CD8-positive, alpha-beta memory T cell (primary cell): ENCODE measurements around the gene ENDOD1. TPM values are rescaled to one million over a fixed set of nuclear protein-coding genes. Genes with fewer than 3 reads are reported as not detected.
A peak's percentile ranks its signal among the peaks of the same experiment; 100 is the strongest.

Experiments used
- CTCF ChIA-PET: fragments of 350-600 bp; sonication (Branson Sonifier 250); formaldehyde crosslinking; loops from one replicate; lab custom pipeline; 2021; ENCODE audit warnings: antibody characterized with exemption; lab: Charles Lee
- POLR2A ChIA-PET: fragments of 350-600 bp; sonication (Branson Sonifier 250); formaldehyde crosslinking; loops from one replicate; lab custom pipeline; 2021; ENCODE audit warnings: antibody characterized with exemption; lab: Charles Lee
- DNase-seq, 5 donors: peaks; one replicate each; pipeline versions ENCODE4 v3.0.0 to v3.0.0-alpha.2; 2020 to 2022; ENCODE audit warnings: mixed read lengths in 1 of 5
- H3K27ac ChIP-seq: one replicate; pipeline ENCODE4 v1.7.0; 2013; ENCODE audit warnings: low read depth, mild to moderate bottlenecking, low read length, moderate library complexity
- H3K27me3 ChIP-seq: 2 replicates; pipeline ENCODE4 v1.7.0; 2013; ENCODE audit warnings: low read length, mild to moderate bottlenecking; ENCODE audit not compliant: insufficient read depth, poor library complexity, severe bottlenecking
- H3K36me3 ChIP-seq: 2 replicates; pipeline ENCODE4 v1.7.0; 2013; ENCODE audit warnings: mild to moderate bottlenecking, low read length, moderate library complexity; ENCODE audit not compliant: insufficient read depth
- H3K4me1 ChIP-seq: 2 replicates; pipeline ENCODE4 v1.7.0; 2013; ENCODE audit warnings: mild to moderate bottlenecking, low read length, moderate library complexity; ENCODE audit not compliant: insufficient read depth
- H3K4me3 ChIP-seq: 2 replicates; pipeline ENCODE4 v1.7.0; 2013; ENCODE audit warnings: mild to moderate bottlenecking, low read length
- H3K9me3 ChIP-seq: 2 replicates; pipeline ENCODE4 v1.7.0; 2013; ENCODE audit warnings: mild to moderate bottlenecking, low read length
- H3K27ac Mint-ChIP-seq, 8 donors: one replicate each; pipeline ENCODE4 v1.8.0; 2020 to 2021; ENCODE audit warnings: mixed read lengths in 8 of 8, mild to moderate bottlenecking in 6 of 8, inconsistent platforms in 3 of 8, moderate library complexity in 3 of 8
- H3K27me3 Mint-ChIP-seq, 2 donors: one replicate each; pipeline ENCODE4 v1.8.0; 2020 to 2021; ENCODE audit warnings: mixed read lengths in 2 of 2, mild to moderate bottlenecking in 1 of 2, moderate library complexity in 1 of 2
- H3K36me3 Mint-ChIP-seq, 3 donors: one replicate each; pipeline ENCODE4 v1.8.0; 2020 to 2021; ENCODE audit warnings: mixed read lengths in 3 of 3, inconsistent platforms in 1 of 3, mild to moderate bottlenecking in 1 of 3
- H3K4me1 Mint-ChIP-seq, 3 donors: one replicate each; pipeline ENCODE4 v1.8.0; 2020 to 2021; ENCODE audit warnings: mixed read lengths in 3 of 3, inconsistent platforms in 1 of 3, mild to moderate bottlenecking in 1 of 3
- H3K4me3 Mint-ChIP-seq, 7 donors: one replicate each; pipeline ENCODE4 v1.8.0; 2020 to 2021; ENCODE audit warnings: mixed read lengths in 7 of 7, mild to moderate bottlenecking in 6 of 7, moderate library complexity in 4 of 7, inconsistent platforms in 2 of 7
- H3K9me3 Mint-ChIP-seq, 5 donors: one replicate each; pipeline ENCODE4 v1.8.0; 2020 to 2022; ENCODE audit warnings: mixed read lengths in 5 of 5, mild to moderate bottlenecking in 3 of 5, moderate library complexity in 2 of 5, inconsistent platforms in 1 of 5
- polyA plus RNA-seq: library from polyadenylated mRNA; unstranded; fragments of 300-500 nt; fragmentation: Illumina TruSeq; gene quantifications from one replicate; pipeline ENCODE4 v1.2.3, GENCODE V29; 2021
- total RNA-seq, 2 experiments: library from RNA; stranded (reverse); gene quantifications; one replicate each; pipeline ENCODE4 v1.2.3, GENCODE V29; 2021

ENDOD1 gene
- total and polyA plus RNA-seq, 3 experiments from 2014 or later = 11.1 to 30.1 (median 29.6) TPM

GRCh38 chr11:95095858-95096587 is 6.4 kb downstream of the ENDOD1 start:
- Histone ChIP-seq H3K27ac (no peak overlapping the region), H3K27me3 (no peaks in the 10 kb centered on the region), H3K4me3 (no peak overlapping the region), H3K9me3 (no peaks in the 10 kb centered on the region), H3K4me1 (peaks cover 16% of the 10 kb centered on the region), H3K36me3 (no peaks in the 10 kb centered on the region)
- Mint-ChIP-seq H3K4me1 (peaks cover 45 to 70% (median 51%) of the 10 kb centered on the region in 3 donors), H3K27ac (peak overlapping the region in 1 of 8 donors; percentile 59), H3K9me3 (no peaks in the 10 kb centered on the region), H3K4me3 (peak overlapping the region in 2 of 7 donors; percentile 7 to 14), H3K27me3 (no peaks in the 10 kb centered on the region), H3K36me3 (peaks cover 0 to 6% (median 4%) of the 10 kb centered on the region in 3 donors)
- ChIA-PET CTCF (interaction anchor here (1.0 kb wide), 2 partner anchors 26 to 29 kb away, joined by 3 to 5 read pairs; partner anchors contain the start of gene SRSF8), POLR2A (interaction anchor here (0.5 to 0.6 kb wide), 2 partner anchors 13 to 135 kb away, joined by 3 to 5 read pairs; partner anchors contain the start of gene SESN3)
- DNase-seq = no peak

GRCh38 chr11:95097209-95097608 is 7.6 kb downstream of the ENDOD1 start:
- DNase-seq = no peak
- Histone ChIP-seq H3K9me3 (no peaks in the 10 kb centered on the region), H3K4me3 (no peak overlapping the region), H3K36me3 (no peaks in the 10 kb centered on the region), H3K27me3 (no peaks in the 10 kb centered on the region), H3K4me1 (peaks cover 9% of the 10 kb centered on the region), H3K27ac (no peak overlapping the region)
- Mint-ChIP-seq H3K9me3 (no peaks in the 10 kb centered on the region), H3K27ac (no peak overlapping the region), H3K4me1 (peaks cover 33 to 58% (median 39%) of the 10 kb centered on the region in 3 donors), H3K27me3 (no peaks in the 10 kb centered on the region), H3K36me3 (peaks cover 0 to 8% (median 7%) of the 10 kb centered on the region in 3 donors), H3K4me3 (no peak overlapping the region)
- POLR2A ChIA-PET = no interaction called here
- CTCF ChIA-PET = interaction anchor here (1.3 kb wide), 1 partner anchor 30 kb away, joined by 5 read pairs; the partner anchor contains the start of gene SRSF8

GRCh38 chr11:95098826-95099225 is 9.2 kb downstream of the ENDOD1 start:
- H3K36me3 ChIP-seq = no peaks in the 10 kb centered on the region
- no peak for DNase-seq
- no peak overlapping the region for H3K27ac Mint-ChIP-seq
- no peak overlapping the region for H3K27ac ChIP-seq
- peaks cover 27 to 42% (median 28%) of the 10 kb centered on the region in 3 donors for H3K4me1 Mint-ChIP-seq
- ChIA-PET CTCF (interaction anchor here (1.1 to 1.5 kb wide), 3 partner anchors 9 to 42 kb away, joined by 3 to 5 read pairs (median 5); partner anchors contain the start of genes ENDOD1 and SRSF8), POLR2A (interaction anchor here (0.9 kb wide), 1 partner anchor 31 kb away, joined by 3 read pairs; no protein-coding TSS in a partner anchor)
- no peak overlapping the region for H3K4me3 Mint-ChIP-seq
- no peak overlapping the region for H3K4me3 ChIP-seq
- H3K27me3 Mint-ChIP-seq = no peaks in the 10 kb centered on the region
- peaks cover 0 to 11% (median 7%) of the 10 kb centered on the region in 3 donors for H3K36me3 Mint-ChIP-seq
- no peaks in the 10 kb centered on the region for H3K9me3 Mint-ChIP-seq
- H3K27me3 ChIP-seq = no peaks in the 10 kb centered on the region
- H3K9me3 ChIP-seq = no peaks in the 10 kb centered on the region
- no peaks in the 10 kb centered on the region for H3K4me1 ChIP-seq

GRCh38 chr11:95100191-95100648 is 10.6 kb downstream of the ENDOD1 start:
- CTCF ChIA-PET = no interaction called here
- Mint-ChIP-seq H3K36me3 (peaks cover 0 to 7% (median 5%) of the 10 kb centered on the region in 3 donors), H3K4me1 (peaks cover 23 to 36% (median 25%) of the 10 kb centered on the region in 3 donors), H3K9me3 (no peaks in the 10 kb centered on the region), H3K27me3 (no peaks in the 10 kb centered on the region), H3K4me3 (no peak overlapping the region), H3K27ac (no peak overlapping the region)
- DNase-seq = no peak
- Histone ChIP-seq H3K9me3 (no peaks in the 10 kb centered on the region), H3K27me3 (no peaks in the 10 kb centered on the region), H3K4me1 (no peaks in the 10 kb centered on the region), H3K4me3 (no peak overlapping the region), H3K27ac (no peak overlapping the region), H3K36me3 (no peaks in the 10 kb centered on the region)
- POLR2A ChIA-PET = no interaction called here

- POLR2A ChIA-PET = no interaction called here
- H3K9me3 Mint-ChIP-seq = no peaks in the 10 kb centered on the region
- CTCF ChIA-PET = no interaction called here
- H3K4me1 ChIP-seq = no peaks in the 10 kb centered on the region
- no peaks in the 10 kb centered on the region for H3K27me3 Mint-ChIP-seq
- no peak overlapping the region for H3K27ac ChIP-seq
- no peak overlapping the region for H3K4me3 ChIP-seq
- no peaks in the 10 kb centered on the region for H3K36me3 ChIP-seq
- H3K4me3 Mint-ChIP-seq = no peak overlapping the region
- DNase-seq = no peak
- no peak overlapping the region for H3K27ac Mint-ChIP-seq
- H3K9me3 ChIP-seq = no peaks in the 10 kb centered on the region
- H3K36me3 Mint-ChIP-seq = peaks cover 0 to 8% (median 5%) of the 10 kb centered on the region in 3 donors
- no peaks in the 10 kb centered on the region for H3K27me3 ChIP-seq
- peaks cover 22 to 29% (median 25%) of the 10 kb centered on the region in 3 donors for H3K4me1 Mint-ChIP-seq
These were observed 11.3 kb downstream of the ENDOD1 start for GRCh38 chr11:95100856-95101507.

- no peaks in the 10 kb centered on the region for H3K9me3 Mint-ChIP-seq
- ChIA-PET CTCF (interaction anchor here (1.1 kb wide), 1 partner anchor 12 kb away, joined by 3 read pairs; the partner anchor contains the start of gene ENDOD1), POLR2A (interaction anchor here (0.7 to 1.9 kb wide), 2 partner anchors 13 to 20 kb away, joined by 7 to 9 read pairs; partner anchors contain the start of gene ENDOD1)
- H3K4me1 Mint-ChIP-seq = peaks cover 17 to 28% (median 25%) of the 10 kb centered on the region in 3 donors
- peaks cover 0 to 11% (median 6%) of the 10 kb centered on the region in 3 donors for H3K36me3 Mint-ChIP-seq
- H3K9me3 ChIP-seq = no peaks in the 10 kb centered on the region
- no peaks in the 10 kb centered on the region for H3K27me3 Mint-ChIP-seq
- no peak overlapping the region for H3K4me3 ChIP-seq
- DNase-seq = no peak
- H3K27ac ChIP-seq = no peak overlapping the region
- H3K4me3 Mint-ChIP-seq = no peak overlapping the region
- no peaks in the 10 kb centered on the region for H3K4me1 ChIP-seq
- H3K27me3 ChIP-seq = no peaks in the 10 kb centered on the region
- peak overlapping the region in 1 of 8 donors; percentile 57 for H3K27ac Mint-ChIP-seq
- no peaks in the 10 kb centered on the region for H3K36me3 ChIP-seq
These were observed 12.3 kb downstream of the ENDOD1 start for GRCh38 chr11:95101935-95102334.

- H3K4me1 Mint-ChIP-seq = peaks cover 10 to 23% (median 19%) of the 10 kb centered on the region in 3 donors
- no peak for DNase-seq
- no peaks in the 10 kb centered on the region for H3K27me3 Mint-ChIP-seq
- CTCF ChIA-PET = interaction anchor here (1.1 to 1.4 kb wide), 2 partner anchors 9 to 13 kb away, joined by 3 to 4 read pairs; partner anchors contain the start of gene ENDOD1
- no peaks in the 10 kb centered on the region for H3K4me1 ChIP-seq
- H3K4me3 ChIP-seq = no peak overlapping the region
- no peak overlapping the region for H3K27ac Mint-ChIP-seq
- H3K9me3 ChIP-seq = no peaks in the 10 kb centered on the region
- H3K4me3 Mint-ChIP-seq = no peak overlapping the region
- H3K36me3 Mint-ChIP-seq = peaks cover 0 to 10% (median 6%) of the 10 kb centered on the region in 3 donors
- H3K27me3 ChIP-seq = no peaks in the 10 kb centered on the region
- H3K9me3 Mint-ChIP-seq = no peaks in the 10 kb centered on the region
- H3K27ac ChIP-seq = no peak overlapping the region
- H3K36me3 ChIP-seq = no peaks in the 10 kb centered on the region
- POLR2A ChIA-PET = interaction anchor here (1.9 kb wide), 1 partner anchor 13 kb away, joined by 9 read pairs; the partner anchor contains the start of gene ENDOD1
These were observed 13.1 kb downstream of the ENDOD1 start for GRCh38 chr11:95102733-95103132.
